Stimulated activated CD4-positive, alpha-beta T cell treated with anti-CD3 and anti-CD28 coated beads, TNF-alpha, amount 100 ng/mL, for 1 hour (primary cell): ENCODE measurements around the gene MT1B.

Experiments used
- DNase-seq, 3 donors: peaks; one replicate each; pipeline ENCODE4 v3.0.0-alpha.2; 2020; ENCODE audit warnings: low read depth in 3 of 3, low spot score in 1 of 3

Gene MT1B

GRCh38 chr16:56651586-56651985, at the start of gene MT1B:
MT1B (plus strand) TSS chr16:56651886; CDS start chr16:56651954, 68 bp downstream.
- DNase-seq = no peak

- DNase-seq = no peak
These were observed 48.1 kb upstream of the MT1B start for GRCh38 chr16:56603589-56603988.

GRCh38 chr16:56604966-56605365, 46.7 kb upstream of the MT1B start:
- no peak for DNase-seq

- no peak for DNase-seq
These were observed 46.2 kb upstream of the MT1B start for GRCh38 chr16:56605475-56605874.

GRCh38 chr16:56606071-56606475, 45.6 kb upstream of the MT1B start:
- DNase-seq = no peak

GRCh38 chr16:56606476-56607108, 45.1 kb upstream of the MT1B start:
- no peak for DNase-seq

- no peak for DNase-seq
These were observed 44.5 kb upstream of the MT1B start for GRCh38 chr16:56607109-56607618.

- no peak for DNase-seq
These were observed 44.0 kb upstream of the MT1B start for GRCh38 chr16:56607675-56608042.

- DNase-seq = peak; percentile 63 to 85 (median 69)
These were observed 43.4 kb upstream of the MT1B start, which contains the start of gene MT2A for GRCh38 chr16:56608043-56608875. MT2A (plus strand) TSS chr16:56608584; CDS start chr16:56608656, 72 bp downstream.

- no peak for DNase-seq
These were observed 42.7 kb upstream of the MT1B start for GRCh38 chr16:56608876-56609462.

GRCh38 chr16:56609463-56609921, 42.2 kb upstream of the MT1B start:
- DNase-seq = peak in 2 of 3 donors; percentile 37 to 41

GRCh38 chr16:56610017-56610608, 41.6 kb upstream of the MT1B start:
- peak in 2 of 3 donors; percentile 25 to 54 for DNase-seq

- no peak for DNase-seq
These were observed 41.0 kb upstream of the MT1B start for GRCh38 chr16:56610609-56611111.

GRCh38 chr16:56611281-56611833, 40.3 kb upstream of the MT1B start:
- no peak for DNase-seq

- no peak for DNase-seq
These were observed 38.0 kb upstream of the MT1B start for GRCh38 chr16:56613706-56614105.

GRCh38 chr16:56614549-56614991, 37.1 kb upstream of the MT1B start:
- DNase-seq = no peak

GRCh38 chr16:56615353-56615752, 36.3 kb upstream of the MT1B start:
- DNase-seq = no peak

- DNase-seq = no peak
These were observed 35.0 kb upstream of the MT1B start for GRCh38 chr16:56616608-56617211.

- peak in 1 of 3 donors; percentile 56 for DNase-seq
These were observed 34.2 kb upstream of the MT1B start for GRCh38 chr16:56617212-56618085.
